Putamen (tissue), 1 donor: ENCODE measurements around the gene LRRC8B.
"Not testable (repeated sequence)": the region's sequence is repeated elsewhere in the genome, so short reads cannot be mapped to it uniquely, and the experiment has no call there.

ENCODE experiments used
- DNase-seq: peaks from one replicate; pipeline ENCODE4 v3.0.0-alpha.2; 2016; ENCODE audit warnings: low spot score

Gene LRRC8B

DNA sequence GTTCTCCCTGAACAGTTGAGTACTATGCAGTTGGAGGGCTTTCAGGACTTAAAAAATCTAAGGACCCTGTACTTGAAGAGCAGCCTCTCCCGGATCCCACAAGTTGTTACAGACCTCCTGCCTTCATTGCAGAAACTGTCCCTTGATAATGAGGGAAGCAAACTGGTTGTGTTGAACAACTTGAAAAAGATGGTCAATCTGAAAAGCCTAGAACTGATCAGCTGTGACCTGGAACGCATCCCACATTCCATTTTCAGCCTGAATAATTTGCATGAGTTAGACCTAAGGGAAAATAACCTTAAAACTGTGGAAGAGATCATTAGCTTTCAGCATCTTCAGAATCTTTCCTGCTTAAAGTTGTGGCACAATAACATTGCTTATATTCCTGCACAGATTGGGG, 59.6 kb downstream of the LRRC8B start:
- no peak for DNase-seq

- no peak for DNase-seq
Measured at GRCh38 chr1:89584781-89585180, 60.2 kb downstream of the LRRC8B start.

GRCh38 chr1:89587729-89588161, 63.1 kb downstream of the LRRC8B start:
- DNase-seq: no peak

- no peak for DNase-seq
Measured at GRCh38 chr1:89588480-89588879, 63.9 kb downstream of the LRRC8B start.

DNA sequence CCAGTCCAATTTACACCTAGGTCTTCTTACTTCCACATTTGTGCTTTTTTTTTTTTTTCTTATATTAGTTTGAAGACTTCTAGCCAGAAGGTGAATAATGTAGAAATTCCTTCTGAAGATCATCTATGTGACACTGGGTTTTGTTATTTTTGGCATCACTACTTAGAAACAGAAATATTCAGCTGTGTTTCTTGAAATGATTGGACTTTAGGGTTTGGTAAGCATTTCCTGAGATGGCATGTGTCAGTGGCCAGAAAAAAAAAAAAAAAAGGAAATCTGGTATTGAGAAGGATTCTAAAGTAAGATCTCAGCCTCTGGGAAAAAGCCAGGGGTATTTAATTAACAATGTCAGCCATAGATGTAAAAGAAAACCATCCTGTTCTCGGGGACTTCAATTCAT, 64.9 kb downstream of the LRRC8B start:
- DNase-seq: no peak

DNA sequence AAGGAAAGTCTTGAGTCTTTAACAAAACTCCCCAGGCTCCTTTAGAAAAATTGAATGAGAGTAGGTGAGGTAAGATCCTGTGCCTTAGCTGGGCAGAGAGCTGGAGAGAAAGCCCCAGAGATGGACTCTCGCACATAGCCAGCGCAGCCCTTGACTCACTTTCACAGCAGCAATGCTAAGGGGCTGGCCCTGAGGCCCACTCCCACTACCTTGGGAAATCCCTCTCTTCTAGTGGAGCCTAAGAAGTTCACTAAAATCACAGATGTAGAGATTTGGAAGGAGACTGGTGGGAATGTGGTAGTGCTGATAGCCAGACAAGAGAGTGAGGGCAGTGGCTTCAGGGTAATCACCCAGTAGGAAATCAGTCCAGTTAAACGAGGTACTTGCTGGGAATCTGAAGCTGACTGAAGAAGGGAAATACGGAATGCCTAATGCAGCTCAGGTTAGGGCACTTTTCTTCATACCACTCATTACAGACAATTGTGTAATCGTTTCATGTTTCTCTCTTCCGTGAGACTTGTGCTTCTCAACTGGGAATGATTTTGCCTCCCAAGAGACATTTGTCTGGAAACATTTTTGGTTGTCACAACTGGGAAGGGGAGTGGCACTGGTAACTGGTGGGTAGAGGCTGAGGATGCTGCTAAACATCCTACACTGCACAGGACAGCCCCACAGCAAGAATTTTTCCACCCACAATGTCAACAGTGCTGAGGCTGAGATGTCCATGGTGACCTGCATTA, 65.9 kb downstream of the LRRC8B start:
- DNase-seq: no peak

- DNase-seq: not testable (repeated sequence)
Measured at GRCh38 chr1:89592861-89593302, 68.3 kb downstream of the LRRC8B start.

DNA sequence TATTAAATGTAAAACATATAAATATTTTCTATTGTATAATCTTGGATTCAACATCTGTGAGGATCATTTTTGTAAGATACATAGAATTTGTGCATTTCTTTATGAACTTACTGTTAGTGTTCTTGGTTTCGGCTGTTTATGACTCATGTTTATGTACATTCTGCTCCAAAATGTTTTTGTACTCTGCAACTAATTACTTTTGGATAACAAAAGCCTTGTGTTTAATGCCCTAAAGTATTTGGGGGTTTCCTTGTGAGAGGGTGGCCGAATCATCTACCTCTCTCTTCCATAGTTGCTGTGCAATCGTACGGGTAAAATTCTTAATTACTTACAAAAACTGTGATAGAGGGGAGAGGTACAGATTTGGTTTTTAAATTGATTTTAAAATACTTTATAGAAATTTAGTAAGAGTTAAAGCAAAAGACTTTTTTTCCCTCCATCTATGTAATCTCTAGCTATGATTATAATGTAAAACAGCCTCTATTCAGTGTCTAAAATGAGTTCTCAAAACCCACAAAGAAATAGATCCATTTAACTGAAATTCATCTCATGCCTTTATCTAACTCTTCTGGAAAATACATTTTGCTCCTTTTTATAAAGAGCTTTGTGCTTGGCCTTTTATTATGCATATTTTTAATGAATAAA, 69.6 kb downstream of the LRRC8B start:
- no peak for DNase-seq

- DNase-seq: no peak
Measured at GRCh38 chr1:89596698-89597097, 72.1 kb downstream of the LRRC8B start.

DNA sequence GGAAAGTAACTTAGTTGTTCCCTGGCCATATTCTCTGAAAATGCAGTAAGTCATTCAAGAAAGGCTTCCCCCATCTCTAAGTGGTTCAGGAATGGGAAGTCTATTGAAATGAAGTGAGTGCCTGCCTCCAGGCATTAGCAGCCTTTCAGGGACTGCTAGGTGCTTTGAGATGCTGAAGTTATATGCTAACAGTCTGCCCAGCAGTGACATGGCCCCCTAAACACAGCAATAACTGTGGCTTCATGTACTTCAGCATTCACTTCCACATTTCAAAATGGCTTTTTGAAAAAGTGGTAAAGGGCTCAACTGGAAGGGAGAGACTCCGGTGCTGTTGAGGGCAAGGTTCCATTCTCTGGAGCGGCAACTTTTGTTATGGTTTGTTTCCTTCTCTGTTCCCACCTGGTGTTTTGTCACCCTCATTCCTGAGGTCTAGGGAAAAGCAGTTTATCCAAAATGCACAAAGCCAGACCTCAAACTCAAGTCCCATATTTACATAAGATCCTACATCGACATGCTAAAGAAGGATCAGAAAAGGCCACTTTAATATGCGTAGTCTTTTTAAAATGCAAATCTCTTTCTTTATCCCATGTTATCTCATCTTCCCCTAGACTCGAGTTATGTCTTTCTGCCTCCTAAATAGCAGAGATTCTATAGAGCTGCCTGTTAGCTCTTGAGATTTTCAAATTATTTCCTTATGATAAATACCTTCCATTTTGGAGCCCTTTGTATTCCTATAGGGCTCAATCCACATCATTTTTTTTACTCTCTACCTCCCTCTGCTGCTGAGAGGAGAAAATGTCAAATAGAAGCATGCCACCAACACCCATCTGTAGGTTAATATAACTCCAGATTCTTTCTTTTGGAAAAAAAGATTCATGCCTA, 74.1 kb downstream of the LRRC8B start:
- peak; percentile 60 for DNase-seq

DNA sequence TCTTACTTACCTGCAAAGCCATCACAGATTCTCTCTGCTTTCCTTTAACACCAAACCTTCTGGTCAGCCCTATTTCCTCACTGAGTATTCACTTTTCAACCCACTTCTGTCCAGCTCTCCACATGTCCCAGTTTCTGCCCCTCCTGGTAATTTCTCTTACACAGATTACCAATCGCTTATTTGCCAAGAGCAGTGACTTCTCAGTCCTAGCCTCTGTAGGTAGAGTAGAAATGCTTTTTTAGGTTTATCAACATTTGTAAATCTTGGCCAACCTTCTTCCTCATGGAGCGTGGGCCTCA, 74.7 kb downstream of the LRRC8B start:
- no peak for DNase-seq

DNA sequence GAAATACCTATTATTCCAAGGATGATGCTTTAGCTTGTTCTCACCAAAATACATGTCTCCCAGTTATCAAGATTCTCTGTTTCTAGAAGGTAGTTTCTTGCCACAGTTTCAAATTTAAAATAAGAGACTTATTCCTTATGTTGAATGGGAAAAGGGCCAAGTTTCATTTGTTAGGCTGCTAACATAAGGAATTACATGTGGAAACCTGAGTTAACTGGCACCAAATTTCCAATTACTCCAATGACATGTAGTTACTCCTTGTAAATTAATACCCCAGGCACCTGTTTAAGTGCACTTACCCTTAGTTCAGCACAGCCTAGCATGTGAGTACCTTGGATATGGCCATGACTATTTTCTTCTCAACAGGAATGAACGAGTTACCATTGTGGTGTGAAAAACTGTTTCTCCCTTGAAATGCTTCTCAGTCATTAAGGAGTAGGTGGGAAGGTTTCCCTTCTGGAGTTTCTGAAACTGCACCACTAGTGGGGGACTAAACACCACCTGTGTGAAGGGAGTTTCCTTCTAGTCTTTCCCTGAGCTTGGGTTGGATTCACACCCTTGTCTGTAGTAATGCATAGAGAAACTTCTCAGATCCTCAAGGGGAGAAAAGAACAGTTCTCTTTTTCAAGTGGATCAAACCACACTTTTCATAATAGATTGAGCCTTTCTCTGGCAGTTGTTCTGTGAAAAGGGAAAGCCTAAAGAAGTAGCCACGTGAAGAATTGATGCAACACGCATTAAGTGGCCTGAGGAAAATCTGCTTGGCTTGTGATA, 76.0 kb downstream of the LRRC8B start:
- DNase-seq: no peak

GRCh38 chr1:89602871-89603404, 78.3 kb downstream of the LRRC8B start:
- DNase-seq: no peak

DNA sequence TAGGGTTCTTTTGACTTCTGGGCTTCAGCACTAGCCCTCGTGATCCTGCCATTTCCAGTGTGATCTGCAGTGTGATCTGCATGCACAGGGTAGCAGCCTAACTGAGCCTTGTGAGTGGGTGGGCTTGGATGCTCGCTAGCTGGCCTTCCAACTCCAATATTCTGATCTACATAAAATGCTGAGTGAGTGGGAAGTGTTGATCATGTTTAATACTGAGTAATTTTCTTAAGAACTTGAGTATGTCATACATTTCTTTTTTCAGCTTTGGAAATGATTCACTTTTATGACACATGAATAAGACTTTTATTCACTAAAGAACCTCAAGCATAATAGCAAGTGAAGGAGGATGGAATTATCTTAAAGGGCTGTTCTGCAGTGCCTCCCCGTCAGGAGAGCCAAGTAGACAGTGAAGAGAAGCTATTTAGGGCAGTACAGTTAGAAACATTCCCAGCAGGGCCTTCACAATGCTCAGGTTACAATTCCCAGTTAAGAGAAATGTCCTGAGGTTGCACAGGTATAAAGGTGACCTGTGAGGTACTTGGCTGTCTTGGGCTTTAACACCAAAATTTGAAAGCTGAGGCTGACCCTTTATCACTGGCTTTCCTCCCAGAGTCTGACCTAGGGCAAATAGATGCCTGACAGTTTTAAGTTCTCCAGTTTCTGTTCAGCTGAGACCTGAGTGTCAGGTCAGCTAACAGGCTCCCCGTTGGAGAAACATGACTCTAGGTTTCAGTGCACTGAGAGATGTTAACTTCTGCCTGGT, 79.2 kb downstream of the LRRC8B start:
- peak; percentile 46 for DNase-seq

DNA sequence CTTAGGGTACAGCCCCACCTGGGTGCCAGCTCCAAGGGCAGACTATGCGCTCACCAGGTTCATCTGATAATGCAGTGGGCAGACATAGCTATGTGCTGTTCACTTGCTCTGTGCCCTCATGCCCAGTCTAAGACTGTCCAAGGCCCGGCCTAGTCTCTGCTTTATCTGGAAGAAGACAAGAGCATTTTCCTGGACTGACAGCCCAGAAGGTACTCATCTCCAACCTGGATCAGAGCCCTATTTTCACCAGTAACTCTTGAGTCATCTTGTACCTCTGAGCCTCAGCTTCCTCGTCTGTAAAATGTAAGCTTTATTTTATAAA, 79.7 kb downstream of the LRRC8B start:
- DNase-seq: no peak

- no peak for DNase-seq
Measured at GRCh38 chr1:89605692-89606091, 81.1 kb downstream of the LRRC8B start.

DNA sequence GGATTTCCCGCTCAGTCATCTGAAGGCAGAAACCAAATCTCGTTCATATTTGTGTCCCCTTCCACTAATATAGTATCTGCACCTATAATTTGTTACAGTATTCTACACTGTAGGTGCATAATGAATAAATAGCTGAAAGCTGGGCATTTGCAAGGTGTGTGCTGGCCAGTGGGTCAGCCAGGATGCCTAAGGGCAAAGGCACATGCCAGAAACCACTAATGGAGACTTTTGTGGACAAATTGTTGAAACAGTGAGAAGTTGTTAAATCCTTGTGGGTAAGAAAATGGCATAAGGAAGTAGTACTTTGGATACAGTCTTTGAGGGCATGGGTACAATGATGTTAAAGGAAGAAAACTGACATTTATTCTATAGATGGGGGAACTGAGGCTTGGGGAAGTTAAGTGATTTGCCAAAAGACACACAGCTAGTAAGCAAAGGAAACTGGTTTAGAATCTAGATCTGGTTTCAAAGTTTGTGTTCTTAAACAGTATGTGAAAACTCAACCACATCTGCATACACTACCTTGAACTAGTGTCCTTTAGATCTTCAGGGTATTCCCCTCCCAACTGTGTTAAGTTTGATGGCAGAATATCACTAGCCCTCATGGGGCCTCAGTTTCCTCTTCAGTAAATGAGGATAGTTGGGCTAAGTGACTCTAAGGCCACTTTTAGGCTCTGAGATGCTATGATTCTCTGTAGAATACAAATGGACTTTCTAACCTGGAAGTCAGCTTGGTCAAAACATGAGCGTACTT, 81.8 kb downstream of the LRRC8B start:
- no peak for DNase-seq

DNA sequence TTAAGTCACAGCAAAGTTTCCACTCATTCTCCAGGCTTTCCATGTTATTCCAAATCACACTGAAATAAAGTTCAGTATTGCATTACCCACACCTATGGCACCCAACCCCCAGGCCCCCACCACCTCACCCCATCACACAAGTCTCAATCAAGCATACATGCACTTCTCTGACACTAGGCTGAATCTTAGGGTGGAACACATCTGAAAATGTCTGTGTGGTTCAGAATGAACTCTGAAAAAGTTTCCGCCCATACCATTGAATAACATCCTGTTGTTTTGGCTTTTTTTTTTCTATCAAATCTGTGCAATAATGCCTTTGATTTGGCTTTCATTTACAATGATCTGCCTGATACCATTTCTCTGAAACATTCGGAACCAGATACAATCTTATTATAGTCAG, 82.5 kb downstream of the LRRC8B start:
- no peak for DNase-seq

GRCh38 chr1:89607586-89608318, 83.1 kb downstream of the LRRC8B start:
- DNase-seq: no peak
